Left lobe of liver (tissue), 2 donors: Measurements from ENCODE around the gene CFAP73. TPM values are rescaled to one million over a fixed set of nuclear protein-coding genes. Genes with fewer than 3 reads are reported as not detected.
A peak's percentile ranks its signal among the peaks of the same experiment; 100 is the strongest.

Source experiments
- ATAC-seq: fragments of 200-7000 bp; cut with Tn5 transposase; one replicate; pipeline ENCODE4 v1.9.1; 2020; ENCODE audit warnings: mild to moderate bottlenecking, moderate library complexity
- DNase-seq: peaks from one replicate; pipeline ENCODE4 v3.0.0-alpha.2; 2020; ENCODE audit warnings: low spot score
- total RNA-seq: library from RNA; stranded (reverse); gene quantifications from one replicate; pipeline ENCODE4 v1.2.1, GENCODE V29; 2021
- donor health status: DM: no; HTN: no; CAD: no; lungs with moderate emphysema.
- donor health status: DM: no; HTN: yes; CAD: no.

CFAP73 gene
- total RNA-seq, 1 donor from 2014 or later = not detected

GRCh38 chr12:113207613-113208040 is 58.1 kb downstream of the CFAP73 start:
- no peak for DNase-seq
- no peak for ATAC-seq

GRCh38 chr12:113208041-113208934 is 58.8 kb downstream of the CFAP73 start:
- ATAC-seq (peak; percentile 56), DNase-seq (no peak)

Other genes starting within 250 kb of the CFAP73 start
- gene OAS1, start 242.8 kb upstream of the CFAP73 start, total RNA-seq = 20.1 TPM
- gene OAS3, start 211.2 kb upstream of the CFAP73 start, total RNA-seq = 4.1 TPM
- 6.4 TPM for gene OAS2, start 171.2 kb upstream of the CFAP73 start, total RNA-seq
- 24.5 TPM for gene DTX1, start 93.0 kb upstream of the CFAP73 start, total RNA-seq
- gene RASAL1, start 14.0 kb upstream of the CFAP73 start, total RNA-seq = 0.25 TPM
- gene DDX54, start 35.8 kb downstream of the CFAP73 start, total RNA-seq = 33.5 TPM
- gene RITA1, start 36.0 kb downstream of the CFAP73 start, total RNA-seq = 28.4 TPM
- 33.1 TPM for gene TPCN1, start 71.7 kb downstream of the CFAP73 start, total RNA-seq
- gene SLC8B1, start 185.4 kb downstream of the CFAP73 start, total RNA-seq = 23.2 TPM
- gene PLBD2, start 208.9 kb downstream of the CFAP73 start, total RNA-seq = 23.3 TPM